HG02973 (cell line): ENCODE results near the gene NUDT3.
A peak's percentile ranks its signal among the peaks of the same experiment; 100 is the strongest.
"Not testable (repeated sequence)": the region's sequence is repeated elsewhere in the genome, so short reads cannot be mapped to it uniquely, and the experiment has no call there.

Source experiments
- ATAC-seq: cut with Tn5 transposase; IDR thresholded peaks from one replicate; pipeline ENCODE4 v1.9.1; 2021; ENCODE audit warnings: moderate library complexity; ENCODE audit not compliant: unreplicated experiment

Gene NUDT3

DNA sequence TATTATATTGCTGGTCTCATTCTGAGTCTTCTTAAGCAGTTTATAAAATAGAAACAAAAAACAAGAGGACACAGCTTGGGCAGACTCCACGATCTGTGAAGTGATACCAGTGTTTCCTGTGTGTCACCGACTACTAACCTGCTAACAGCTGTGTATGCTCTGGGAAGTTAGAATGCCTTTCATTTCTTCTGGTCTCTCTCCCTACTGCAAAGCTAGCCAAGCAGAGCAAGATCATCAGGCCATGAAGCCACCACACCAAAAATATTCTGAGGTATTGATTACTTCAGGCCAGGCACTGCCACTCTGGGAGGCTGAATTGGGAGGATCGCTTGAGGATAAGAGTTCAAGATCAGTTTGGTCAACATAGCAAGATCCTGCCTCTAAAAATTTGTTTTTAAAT, 96.7 kb downstream of the NUDT3 start:
- peak; percentile 69 for ATAC-seq

DNA sequence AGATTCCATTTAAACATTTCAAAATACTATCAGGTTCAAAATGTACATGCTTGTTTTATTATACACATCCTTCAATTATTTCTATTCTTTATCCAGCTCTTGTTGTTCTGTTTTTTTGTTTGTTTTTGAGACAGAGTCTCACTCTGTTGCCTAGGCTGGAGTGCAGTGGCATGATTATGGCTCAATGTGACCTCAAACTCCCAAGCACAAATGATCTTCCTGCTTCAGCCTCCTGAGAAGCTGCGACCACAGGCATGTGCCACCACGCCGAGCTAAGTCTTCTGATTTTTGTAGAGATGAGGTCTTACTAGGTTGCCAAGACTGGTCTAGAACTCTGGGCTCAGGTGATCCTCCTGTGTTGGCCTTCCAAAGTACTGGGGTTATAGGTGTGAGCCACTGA, 99.5 kb downstream of the NUDT3 start:
- ATAC-seq = no peak

DNA sequence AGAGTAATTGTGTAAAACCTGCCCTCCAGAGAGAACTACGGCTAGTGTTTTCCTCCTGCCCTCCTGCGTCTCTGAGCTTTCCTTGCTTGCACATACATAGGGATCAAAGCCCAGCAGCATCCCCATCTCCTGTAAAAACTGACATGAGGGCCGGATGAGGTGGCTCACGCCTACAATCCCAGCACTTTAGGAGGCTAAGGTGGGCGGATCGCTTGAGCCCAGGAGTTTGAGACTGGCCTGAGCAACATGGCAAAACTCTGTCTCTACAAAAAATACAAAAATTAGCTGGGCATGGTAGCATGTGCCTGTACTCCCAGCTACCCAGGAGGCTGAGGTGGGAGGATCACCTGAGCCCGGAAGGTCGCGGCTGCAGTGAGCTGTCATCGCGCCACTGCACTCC, 103.3 kb downstream of the NUDT3 start:
- ATAC-seq = no peak

DNA sequence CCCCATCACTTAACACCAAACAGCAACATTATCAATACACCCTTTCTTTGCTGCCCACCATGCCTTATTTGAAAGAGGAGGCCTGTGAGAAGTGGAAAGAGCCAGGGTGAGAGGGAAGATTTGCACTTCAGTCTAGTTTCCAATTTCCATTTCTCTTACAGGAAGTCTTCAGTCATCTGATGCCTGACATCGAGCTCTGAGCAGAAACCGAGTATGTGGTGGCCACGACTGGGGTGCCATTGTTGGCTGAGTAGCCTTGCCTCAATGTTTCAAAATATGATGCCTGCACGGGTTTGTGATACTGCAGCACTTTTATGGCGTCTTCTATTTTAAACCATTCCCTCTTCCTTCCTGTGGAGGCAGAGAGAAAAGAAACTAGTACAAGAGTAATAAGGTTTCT, 103.9 kb downstream of the NUDT3 start:
- ATAC-seq = no peak

DNA sequence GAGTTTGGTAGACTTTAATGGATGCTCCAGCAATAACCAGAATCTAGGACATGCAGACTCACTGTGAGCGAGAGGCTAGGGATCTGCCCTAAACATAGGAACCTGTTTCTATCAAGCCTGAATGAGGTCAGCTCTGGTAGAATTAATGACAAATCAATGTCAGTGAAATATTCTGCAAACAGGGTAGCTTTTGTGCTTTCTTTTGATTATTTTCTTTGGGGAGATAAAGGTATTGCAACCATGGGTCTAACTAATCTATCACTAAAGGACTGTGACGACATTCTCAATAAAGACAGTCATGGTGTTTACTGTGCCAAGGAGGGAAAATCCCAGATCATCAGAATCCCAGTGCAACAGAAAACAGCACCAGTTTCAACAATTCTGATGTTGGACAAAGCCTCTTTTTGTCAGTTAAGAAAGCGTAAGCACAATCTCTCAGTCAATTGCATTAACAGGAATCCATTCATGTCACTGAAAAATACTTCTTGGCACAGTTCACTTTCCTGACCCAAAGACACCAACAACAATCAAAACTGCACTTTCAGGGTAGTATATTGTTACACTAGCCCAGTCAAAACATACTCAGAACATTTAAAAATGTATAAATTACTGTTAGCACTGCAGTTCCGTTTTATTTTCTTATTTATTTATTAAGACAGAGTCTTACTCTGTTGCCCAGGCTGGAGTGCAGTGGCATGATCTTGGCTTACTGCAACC, 106.9 kb downstream of the NUDT3 start:
- ATAC-seq = no peak

DNA sequence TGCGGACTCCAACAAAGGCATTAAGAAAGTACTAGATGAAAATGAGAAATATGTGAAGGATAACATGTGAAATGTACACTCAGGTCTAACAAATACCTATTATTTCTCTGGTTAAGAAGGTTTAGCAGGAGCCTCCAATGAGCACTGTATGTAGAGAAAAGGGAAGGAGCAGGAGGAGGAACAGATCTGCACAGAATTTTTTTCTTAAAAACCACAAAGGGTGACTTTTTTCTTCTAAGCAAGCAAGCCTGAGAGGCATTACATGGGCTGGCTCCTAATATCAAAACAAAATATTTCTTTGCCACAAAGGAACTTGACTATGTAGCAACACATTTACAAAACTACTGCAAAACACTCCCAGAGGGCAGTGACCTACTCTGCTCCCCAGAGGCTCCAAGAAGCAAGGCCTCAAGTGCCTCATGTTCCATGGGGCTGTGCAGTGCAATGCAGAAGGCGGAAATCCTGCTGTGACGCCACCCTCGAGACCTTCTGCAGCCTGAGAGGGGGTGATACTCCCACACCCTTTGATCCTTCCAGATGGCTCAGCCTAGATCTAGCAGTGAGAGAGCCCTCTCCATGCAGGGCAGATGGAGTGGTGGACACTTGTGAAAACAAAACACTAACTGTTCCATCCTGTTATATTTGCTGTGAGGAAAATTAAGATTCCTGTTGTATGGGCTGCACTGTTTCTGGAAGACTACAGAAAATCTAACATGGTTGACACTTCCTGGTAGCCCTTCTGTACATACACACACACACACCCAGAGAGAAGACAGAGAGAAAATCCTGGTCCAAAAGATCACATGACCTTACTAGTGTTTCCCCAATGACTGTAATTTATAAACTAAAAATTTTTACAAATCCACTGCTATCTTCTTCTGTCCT, 107.7 kb downstream of the NUDT3 start:
- ATAC-seq = no peak

DNA sequence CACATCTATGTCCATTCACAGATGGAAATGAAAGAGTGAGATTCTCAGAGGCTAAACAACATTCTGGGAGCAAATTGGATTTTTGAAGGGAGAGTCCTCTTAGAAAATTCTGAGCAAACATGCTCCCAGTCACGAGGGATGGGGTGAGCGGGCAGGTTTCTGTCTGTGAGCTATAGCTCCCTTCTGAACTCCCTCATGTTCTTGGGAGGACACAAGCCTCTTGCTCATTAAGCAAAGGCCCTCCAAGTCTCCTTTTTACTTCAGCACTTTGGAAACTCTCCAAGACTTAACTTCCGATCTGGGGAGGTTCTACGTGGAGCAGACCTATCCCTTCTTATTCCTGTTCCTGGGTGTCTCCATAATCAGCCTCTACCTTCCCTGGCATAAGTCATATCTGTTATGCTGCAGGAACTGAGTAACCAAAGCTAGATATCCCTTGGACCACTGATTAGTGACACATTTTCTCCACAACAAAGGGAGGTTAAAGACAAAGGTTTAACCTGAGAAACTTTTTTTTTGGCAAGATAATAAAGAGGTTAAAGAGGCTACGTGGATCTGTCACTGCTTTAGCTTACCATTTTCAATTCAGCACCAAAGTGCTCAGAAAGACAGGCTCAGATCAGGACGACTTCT, 110.7 kb downstream of the NUDT3 start:
- no peak for ATAC-seq

DNA sequence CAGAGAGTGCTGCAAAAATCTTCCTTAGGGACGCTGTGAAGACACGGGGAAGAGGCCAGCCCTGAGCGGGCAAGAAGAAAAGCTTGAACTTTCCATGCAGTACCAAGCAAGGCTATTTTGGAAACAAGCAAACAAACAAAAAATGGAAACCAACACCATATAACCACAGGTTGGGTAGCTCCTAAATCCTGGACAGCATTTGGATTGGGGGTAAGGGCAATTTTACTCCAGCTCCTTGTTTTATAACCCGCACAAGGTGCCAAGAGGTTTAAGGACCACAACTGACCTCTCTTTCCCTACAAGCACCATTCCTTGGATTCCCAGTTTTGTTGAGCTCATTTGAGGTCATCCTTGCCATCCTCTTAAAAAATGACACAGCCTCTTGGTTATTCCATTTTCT, 112.3 kb downstream of the NUDT3 start:
- ATAC-seq = no peak

DNA sequence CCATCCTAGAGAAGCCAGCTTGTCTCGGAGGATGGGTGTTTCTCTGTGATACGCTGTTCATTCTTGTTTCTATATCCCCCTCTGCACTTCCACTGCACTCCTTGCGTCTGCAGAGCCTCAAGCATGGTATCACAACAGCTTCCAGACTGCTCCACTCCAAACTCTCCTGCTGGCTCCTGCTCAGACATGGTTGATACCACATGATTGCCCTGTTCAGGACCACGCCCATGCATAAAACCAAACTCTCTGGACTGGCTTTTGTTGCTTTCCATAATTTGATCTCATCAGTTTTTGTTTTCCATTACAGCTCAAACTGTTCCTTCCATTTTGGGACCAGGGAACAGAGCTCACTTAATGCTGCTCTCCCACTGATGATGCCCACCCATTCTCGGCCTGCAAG, 113.6 kb downstream of the NUDT3 start:
- no peak for ATAC-seq

DNA sequence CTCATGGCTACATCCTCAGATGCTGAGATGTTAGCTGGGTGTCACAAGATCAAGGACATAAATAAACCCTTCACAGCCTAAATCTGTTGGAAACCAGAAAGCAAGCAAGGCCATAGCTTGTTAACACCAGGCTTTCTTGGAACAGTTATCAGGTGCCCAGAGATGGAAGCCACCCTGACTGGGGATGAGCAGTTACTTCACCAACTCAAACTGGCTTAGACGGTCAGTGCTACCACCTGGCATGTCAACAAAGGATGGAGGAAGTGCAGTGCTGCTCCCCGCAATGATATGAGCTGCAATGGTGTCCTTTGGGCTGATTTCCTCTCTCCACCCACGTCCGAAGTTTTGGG, 114.7 kb downstream of the NUDT3 start:
- no peak for ATAC-seq

DNA sequence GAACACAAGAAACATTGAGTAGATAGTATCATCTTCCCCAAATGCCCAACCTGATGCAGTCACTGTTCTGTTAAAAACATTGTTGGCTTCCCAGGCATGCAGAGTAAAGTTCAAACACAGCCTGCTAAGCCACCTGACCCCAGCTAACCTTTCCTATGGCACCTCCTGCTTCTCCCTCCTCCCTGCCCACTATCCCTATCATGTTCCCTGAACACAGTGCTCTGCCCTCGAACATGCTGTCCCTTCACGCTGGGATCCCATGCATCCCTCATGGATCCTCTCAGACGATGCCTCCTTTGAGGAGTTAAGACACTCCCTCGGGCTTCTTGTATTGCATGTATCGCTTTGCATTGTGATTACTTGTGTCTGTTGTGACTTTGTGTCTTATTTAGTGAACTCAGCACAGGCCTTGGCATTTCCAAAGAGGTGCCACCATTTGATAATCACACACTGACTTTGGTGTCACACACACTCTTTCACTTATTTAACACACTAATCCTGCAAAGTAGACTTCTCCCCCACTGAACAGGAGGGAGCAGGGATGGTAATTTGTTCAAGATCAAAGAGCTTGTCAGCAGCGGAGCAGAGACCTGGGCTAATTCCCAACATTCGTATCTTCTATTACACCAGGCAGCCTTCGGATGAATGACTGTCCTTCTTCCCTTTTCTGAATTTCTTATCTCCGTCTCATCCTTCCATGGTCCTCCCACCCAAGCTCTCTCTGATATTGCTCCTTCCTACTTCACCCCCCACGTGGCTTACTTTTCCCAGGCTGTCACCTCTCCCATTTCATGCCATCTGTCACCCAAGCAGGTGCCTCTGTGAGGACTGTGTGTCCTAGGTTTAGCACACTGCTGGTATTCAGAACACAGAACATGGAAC, 115.3 kb downstream of the NUDT3 start:
- ATAC-seq = no peak

DNA sequence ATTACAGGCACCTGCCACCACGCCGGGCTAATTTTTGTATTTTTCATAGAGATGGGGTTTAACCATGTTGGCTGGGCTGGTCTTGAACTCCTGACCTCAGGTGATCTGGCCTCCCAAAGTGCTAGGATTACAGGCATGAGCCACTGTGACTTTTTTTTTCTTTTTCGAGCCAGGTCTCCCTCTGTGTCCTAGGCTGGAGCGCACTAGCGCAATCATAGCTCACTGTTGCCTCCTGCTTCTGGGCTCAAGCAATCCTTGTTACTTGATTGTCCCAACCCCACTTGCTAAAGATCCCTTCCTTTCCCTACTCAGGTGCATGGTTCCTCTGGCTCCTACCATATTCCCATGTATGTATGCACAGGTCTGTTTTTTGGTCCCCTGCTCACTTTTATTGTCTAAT, 116.3 kb downstream of the NUDT3 start:
- no peak for ATAC-seq

DNA sequence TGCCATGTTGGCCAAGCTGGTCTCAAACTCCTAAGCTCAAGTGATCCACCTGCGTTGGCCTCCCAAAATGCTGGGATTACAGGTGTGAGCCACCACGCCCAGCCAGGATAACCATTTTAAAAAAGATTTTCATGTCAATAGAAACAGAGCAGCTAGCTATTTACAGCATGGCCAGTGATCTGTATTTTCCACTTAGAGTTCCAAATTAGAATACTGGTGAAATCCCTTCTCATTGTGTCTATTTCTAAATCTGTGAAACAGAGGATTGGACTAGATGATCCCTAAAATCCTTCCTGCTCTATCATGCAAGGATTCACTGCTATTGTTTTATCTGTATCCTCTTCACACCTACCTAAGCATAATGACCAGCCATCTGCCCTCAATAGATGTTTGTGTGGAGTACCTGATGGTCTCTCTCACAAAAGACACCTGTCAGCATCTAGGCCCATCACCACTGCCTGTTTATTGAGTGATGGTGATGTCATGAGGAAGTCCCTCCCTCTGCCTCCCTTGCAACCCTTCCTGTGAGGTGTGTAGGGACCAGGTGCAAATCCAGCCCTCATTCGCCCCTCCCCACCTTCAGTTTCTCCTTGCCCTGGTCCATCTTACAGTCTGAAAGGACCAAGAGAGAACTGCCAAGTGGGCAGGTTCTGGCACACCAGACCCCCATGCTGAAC, 117.2 kb downstream of the NUDT3 start:
- no peak for ATAC-seq

DNA sequence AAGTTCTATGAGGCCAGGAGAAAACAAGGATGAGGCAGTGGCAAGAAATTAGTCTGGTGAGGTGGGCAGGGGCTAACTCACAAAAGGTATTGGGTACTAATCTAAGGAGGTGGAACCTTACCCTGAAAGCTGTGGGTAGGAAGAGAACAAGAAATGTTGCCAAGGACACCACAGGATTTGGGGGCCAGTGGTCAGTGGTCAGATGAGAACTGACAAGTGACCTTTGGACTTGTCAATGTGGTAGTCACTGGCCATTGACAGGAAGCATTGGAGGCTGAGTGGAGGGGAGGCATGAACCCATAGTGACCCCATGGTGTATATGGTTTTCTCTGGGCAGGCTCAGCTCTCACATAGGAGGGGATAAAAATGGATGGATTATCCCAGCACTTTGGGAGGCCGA, 118.3 kb downstream of the NUDT3 start:
- no peak for ATAC-seq

DNA sequence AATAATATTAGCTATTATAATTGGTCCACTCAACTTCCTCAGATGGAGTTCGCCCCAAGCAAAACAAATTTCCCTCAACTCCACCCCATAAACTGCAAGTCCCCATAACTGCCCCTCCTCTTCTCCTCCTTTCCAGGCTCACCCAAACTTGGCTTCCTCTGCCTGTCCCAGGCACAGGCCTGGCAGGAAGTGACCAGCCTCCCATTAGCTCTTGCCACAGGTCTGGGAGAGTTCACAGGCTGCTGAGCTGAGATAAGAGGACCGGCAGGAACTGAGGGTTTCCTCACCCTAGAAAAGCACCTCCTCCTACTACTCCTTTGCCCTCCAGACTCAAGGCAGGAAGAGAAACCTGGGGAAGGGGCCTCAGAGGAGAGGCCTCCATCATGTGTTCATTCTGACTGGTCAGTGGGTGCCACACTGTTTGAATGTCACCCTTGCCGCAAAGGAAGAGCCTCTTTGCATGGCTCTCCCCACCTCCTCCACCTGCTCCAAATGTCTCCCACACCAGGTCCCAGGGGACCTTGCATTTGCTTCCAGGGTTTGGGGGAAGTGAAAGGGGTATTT, 119.1 kb downstream of the NUDT3 start:
- no peak for ATAC-seq

DNA sequence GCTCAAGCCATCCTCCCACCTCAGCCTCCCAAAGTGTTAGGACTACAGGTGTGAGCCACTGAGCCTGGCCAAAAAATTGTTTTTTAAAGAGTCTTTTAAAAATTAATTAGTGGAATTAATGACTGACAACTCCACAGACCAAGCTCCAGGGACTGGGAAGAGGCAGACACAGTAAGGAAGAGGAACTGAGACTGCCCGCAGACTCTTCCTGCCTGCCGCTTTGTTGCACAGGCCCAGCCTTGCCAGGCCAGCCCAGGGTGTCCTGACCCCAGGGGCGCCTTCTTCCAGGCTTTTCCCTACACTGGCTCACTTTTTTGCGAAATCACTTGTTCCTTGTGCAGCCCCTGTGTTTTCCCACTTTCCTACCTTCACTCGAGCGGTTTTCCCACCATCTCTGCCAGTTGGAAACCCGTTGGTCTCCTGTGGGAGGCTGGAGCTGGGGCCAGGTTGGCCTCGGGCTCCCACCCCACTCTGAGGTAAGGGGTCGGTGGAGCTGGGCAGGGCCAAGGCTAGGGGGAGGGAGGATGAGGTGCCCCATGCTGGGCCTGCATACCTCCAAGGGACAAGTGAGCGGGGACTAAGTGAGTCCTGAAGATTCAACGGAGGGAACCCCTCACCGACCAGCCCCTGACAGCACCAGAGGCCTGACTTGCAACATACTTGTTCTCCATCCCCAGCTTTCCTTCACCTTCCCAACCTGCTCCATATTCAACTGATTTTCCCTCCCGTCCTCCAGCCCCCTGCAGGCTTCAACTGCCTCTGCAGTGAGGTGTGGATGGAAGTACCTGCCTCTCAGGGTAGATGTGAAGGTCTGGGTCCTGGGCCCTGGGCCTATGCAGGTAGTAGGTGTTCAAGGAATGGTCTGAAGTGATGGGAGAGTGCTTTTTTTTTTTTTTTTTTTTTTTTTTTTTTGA, 120.2 kb downstream of the NUDT3 start:
- ATAC-seq = no peak

DNA sequence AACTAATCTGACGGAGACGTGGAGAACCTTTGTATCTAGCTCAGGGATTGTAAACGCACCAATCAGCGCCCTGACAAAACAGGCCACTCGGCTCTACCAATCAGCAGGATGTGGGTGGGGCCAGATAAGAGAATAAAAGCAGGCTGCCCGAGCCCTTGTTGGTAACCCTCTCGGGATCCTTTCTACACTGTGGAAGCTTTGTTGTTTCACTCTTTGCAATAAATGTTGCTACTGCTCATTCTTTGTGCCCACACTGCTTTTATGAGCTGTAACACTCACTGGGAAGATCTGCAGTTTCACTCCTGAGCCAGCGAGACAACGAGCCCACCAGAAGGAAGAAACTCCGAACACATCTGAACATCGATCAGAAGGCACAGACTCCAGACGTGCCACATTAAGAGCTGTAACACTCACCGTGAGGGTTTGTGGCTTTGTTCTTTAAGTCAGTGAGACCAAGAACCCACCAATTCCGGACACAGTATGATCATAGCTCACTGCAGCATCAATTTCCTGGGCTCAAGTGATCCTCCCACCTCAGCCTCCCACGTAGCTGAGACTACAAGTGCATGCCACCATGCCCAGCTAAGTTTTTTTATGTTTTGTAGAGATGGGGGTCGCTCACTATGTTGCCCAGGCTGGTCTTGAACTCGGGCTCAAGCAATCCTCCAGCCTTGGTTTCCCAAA, 122.7 kb downstream of the NUDT3 start:
- ATAC-seq = not testable (repeated sequence)

DNA sequence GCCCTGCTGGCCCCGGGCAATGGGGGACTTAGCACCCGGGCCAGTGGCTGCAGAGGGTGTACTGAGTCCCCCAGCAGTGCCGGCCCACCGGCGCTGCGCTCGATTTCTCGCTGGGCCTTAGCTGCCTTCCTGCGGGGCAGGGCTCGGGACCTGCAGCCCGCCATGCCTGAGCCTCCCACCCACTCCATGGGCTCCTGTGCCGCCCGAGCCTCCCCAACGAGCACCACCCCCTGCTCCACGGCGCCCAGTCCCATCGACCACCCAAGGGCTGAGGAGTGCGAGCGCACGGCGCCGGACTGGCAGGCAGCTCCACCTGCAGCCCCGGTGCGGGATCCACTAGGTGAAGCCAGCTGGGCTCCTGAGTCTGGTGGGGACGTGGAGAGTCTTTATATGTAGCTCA, 123.3 kb downstream of the NUDT3 start:
- not testable (repeated sequence) for ATAC-seq

DNA sequence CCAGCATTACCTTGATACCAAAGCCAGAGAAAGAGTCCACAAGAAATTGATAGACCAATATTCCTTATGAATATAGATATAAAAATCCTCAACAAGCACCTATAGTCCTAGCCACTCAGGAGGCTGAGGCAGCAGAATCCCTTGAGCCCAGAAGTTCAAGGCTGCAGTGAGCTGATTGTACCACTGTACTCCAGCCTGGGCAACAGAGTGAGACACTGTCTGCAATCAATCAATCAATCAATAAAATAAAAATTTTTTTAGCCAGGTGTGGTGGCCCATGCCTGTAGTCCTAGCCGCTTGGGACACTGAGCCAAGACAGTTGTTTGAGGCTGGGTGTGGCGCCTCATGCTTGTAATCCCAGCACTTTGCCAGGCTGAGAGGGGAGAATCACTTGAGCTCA, 124.7 kb downstream of the NUDT3 start:
- ATAC-seq = no peak
